Measurements from ENCODE around the gene ALAS1.
"Not testable (repeated sequence)": the region's sequence is repeated elsewhere in the genome, so short reads cannot be mapped to it uniquely, and the experiment has no call there.

Gene ALAS1

DNA sequence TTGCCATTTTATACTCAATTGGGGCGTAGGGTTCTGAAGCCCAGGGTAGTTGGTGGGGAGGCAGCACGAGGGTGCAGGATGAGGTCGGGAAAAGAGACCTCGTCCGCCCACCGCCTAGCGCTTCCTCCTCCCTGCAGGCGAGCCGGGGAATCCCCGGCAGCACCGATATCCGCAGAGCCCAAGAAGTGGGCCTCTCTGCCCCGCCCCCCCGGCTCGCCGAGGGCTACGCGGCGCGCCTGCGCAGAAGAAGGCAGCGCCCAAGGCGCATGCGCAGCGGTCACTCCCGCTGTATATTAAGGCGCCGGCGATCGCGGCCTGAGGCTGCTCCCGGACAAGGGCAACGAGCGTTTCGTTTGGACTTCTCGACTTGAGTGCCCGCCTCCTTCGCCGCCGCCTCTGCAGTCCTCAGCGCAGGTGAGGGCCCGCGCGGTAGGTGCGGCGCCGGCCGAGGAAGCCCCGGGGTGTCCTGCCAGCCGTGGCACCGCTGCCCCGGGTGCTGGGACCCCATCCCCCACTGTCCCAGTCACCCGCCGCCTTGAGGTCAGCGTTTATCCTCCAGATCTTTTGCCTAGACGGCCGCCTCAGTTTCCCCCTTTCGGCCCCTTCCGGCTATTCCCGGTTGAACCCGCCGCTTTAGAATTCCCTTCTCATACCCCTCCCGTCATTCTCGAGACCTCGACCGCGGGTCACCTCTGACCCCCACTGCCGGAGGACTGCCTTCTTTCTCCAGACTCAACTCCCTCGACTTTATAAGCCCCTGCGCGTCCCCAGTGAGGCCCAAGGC is at the start of gene ALAS1:
Gene ALAS1, plus strand, starts transcription at position 319 of the 784 bp plus-strand sequence. CDS start 1,082 bp downstream, outside the sequence.
- peak; percentile 80 for DNase-seq (ENCODE audit: low read depth, low spot score)

DNA sequence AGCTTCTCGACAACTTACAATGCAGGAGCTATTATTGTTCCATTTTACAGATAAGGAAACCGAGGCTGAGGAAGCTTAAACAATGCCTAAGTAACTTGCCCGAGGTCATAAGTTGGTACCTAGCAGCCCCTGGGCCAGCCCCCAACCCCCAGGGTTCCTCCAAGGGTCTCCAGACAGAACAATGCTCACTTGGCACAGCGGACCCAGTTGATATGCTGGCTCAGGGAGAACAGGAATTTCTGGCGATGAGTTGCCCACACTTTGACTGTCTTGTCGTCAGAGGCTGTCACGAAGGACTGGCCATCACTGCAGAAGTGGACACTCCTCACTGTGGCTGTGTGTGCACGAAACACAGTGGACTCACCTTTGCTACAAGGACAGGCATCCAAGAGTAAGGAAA is 48.9 kb upstream of the ALAS1 start:
- DNase-seq (ENCODE audit: low read depth, low spot score), result no peak

DNA sequence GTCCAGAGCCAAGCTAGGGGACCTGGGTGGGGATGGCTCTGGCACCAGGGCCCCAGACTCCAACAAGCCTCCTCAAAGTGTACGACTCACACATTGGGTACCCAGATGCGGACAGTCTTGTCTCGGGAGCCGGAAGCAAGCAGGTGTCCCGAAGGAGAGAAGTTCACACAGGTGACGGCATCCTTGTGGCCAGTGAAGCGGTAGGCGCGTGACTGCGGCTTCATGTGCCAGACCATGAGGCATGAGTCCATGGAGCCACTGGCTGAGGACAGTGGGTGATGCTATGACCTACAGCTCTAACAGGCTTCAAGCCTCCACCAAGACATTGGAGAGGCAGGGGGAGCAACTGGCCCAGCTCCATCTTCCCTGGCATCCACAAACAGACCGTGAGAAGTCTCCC is 48.2 kb upstream of the ALAS1 start:
- DNase-seq (ENCODE audit: low read depth, low spot score), result no peak

DNA sequence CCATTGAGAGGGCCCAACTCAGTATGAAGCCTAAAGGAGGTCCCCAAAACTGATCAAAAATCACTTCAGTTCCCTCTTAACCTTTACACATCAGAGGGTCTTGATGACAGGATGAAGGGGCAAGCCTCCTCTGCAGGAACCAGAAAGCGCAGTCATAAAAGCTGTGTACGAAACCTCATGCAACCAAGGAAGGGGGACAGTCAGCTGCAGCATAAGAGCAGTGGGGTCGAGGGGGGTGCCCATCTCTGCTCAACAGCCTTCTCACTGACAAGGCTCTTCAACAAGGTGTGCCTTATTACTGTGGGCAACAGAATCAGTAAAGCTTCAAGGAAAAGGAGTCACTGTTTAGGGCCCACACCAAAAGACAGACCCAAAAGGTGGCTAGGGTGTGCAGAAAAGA is 47.6 kb upstream of the ALAS1 start:
- no peak for DNase-seq (ENCODE audit: low read depth, low spot score)

DNA sequence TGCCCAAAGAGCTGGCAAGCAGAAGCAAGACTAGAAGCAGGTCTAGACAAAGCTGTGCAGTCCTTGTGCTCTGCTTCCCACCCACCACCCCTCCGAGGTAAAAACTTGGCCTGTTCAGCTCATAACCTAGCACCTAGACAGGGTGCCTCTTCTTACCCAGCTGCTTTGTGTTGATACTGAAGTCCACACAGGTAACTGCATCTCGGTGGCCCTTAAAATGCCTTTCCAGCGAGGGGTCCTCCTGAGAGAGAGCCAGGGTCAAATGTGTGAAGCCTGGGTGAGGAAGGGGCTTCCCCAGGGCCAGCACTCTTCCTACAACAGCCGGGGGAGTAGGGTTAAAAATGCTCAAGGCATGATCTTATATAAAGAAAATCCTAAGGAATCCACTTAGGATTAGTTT is 47.1 kb upstream of the ALAS1 start:
- no peak for DNase-seq (ENCODE audit: low read depth, low spot score)

DNA sequence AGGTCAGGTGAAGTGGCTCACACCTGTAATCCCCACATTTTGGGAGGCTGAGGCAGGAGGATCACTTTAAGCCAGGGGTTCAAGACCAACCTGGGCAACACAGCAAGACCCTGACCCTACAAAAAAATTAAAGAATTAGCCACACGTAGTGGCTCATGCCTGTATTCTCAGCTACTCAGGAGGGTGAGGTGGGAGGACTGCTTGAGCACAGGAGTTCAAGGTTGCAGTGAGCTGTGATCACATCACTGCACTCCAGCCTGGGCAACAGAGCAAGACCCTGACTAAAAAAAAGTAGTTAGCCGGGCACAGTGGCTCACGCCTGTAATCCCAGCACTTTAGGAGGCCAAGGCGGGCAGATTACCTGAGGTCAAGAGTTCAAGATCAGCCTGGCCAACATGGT is 46.0 kb upstream of the ALAS1 start:
- not testable (repeated sequence) for DNase-seq (ENCODE audit: low read depth, low spot score)

DNA sequence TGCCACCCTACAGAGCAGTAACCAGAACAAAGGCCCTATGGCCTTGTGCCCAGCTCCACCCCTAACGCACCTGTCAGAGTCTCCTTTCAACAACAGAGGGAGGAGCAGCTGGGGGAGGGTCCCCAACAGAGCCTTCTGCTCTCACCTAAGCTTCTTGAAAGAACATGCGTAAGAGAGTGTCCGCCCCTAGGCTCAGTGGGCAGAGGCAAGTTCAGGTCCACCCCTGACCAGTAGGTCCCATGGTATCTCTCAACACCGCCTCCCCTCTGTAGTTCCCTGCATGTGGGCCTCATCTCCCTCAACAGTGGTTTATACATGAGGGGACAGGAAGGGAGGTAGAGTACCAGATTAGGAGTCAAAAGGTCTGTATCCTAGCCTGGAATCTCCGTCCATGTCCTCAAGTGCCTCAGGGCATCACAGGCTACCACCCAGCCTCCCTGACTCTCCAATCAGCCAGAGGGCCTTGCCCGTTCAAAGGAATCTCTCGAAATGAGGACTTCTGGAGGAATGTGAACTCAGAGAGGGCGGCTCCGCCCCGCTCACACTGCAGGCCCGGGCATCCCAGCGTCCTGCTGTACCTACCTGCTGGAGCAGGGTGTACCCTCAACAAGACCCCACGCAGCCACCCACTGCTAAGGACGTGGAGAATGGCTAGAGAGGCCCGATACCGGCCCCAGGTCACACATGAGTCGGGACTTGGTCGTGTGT is 44.4 kb upstream of the ALAS1 start:
- no peak for DNase-seq (ENCODE audit: low read depth, low spot score)

DNA sequence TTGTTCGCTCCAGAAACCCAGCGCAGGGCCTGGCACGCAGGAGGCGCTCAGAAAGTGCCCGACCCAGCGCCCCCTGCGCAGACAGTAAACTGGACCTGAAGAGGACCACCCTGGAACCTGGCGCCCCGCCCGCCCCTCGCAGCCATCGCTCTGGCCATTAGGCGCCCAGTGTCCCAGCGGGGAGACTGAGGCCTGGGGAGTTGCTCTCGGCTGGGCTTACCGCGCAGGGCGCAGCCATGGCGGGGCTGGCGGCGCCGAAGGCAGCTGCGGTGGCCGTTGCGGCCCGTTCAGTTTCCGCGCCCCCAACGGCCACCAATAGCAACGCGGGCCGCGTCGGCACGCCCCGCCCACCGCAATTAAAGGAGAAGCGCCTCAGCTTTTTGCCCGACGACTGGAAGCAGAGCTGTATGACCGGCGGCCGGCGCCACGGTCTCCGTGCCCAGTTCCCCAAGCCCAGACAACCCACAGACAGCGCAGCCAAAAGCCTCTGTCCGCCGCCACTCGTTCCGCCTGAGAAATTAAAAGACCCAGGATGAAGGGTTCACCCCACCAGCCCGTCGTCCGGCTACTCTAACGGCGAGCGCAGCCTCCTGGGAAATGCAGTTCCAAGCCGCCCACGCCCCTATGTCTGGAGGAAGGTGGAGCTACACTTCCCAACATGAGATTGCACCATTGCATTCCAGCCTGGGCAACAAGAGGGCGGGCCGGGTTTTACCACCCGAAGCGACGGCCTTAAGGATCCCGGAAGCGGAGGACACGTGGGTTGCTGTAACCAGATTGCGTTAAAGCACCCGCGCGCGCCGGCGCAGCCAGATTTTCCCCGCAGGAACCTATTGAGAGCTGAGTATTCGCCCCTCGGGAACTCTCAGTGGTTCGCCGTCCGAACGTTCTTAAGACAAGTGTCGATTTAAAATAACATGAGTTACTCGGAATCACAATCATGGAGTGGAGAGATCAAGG is 43.5 kb upstream of the ALAS1 start, which contains the start of gene POC1A:
Gene POC1A, minus strand, starts transcription at position 289 of the 960 bp plus-strand sequence. Its CDS starts 51 bp downstream, at position 238.
- peak; percentile 89 for DNase-seq (ENCODE audit: low read depth, low spot score)

DNA sequence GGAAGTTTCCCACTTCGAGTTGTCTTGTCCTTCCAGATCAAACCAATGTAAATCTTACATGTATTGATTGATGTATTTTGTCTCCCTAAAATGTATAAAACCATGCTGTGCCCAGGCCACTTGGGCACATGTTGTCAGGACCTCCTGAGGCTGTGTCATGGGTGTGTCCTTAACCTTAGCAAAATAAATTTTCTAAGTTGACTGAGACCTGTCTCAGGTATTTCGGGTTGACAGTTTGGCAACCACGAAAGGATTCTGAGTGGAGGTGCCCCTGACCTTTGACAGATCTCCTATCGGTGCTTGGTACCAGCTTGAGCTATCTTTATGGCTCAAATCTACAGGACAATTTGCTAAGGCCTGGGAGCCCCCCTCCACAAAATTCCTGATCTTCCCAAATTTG is 42.0 kb upstream of the ALAS1 start:
- DNase-seq (ENCODE audit: low read depth, low spot score), result no peak

DNA sequence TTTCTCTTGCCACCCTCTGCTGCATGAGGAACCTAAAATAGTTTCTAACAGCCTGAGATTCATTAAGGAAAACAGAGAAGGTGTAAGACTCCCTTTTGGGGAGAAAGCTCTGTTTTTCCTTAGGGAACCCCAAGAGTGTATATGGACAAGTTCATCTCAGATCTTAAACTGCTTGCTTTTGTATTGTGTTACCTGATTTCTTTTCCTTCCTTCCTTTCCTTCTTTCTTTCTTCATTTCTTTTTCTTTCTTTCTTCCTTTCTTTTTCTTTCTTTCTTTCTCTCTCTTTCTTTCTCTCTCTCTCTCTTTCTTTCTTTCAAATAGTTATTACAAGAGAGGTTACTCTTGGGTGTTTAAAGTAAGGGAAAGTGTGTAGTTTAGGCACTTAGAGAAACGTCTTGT is 38.5 kb upstream of the ALAS1 start:
- DNase-seq (ENCODE audit: low read depth, low spot score), result no peak

DNA sequence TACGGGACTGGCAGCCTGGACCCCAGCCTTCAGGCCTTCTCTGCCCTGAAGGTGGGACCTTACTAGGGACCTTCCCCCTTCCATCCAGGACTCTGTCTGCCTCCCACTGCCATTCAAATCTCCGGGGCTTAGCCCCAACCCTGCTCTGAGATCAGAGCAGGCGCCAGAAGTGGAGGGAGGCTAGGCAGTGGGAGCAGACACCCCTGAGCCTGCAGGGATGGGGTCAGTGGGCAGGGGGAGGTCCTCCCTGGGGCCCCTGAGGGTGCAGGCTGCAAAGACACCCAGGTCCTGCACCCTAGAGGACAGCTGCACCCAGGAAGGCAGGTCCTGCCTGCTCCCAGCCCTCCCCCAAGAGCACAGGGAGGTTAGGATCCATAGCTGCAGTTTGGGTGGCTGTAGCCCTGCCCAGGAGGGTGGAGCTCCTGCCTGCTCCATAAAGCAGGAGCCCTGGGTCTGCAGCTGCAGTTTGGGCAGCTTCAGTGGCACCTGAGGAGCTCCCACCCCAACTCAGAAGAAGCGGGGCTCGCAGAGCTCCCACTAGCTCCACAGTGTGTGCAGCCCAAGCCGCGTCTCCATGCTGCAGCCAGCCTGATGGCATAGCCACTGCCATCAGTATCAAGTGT is 35.6 kb upstream of the ALAS1 start:
- DNase-seq (ENCODE audit: low read depth, low spot score), result no peak

DNA sequence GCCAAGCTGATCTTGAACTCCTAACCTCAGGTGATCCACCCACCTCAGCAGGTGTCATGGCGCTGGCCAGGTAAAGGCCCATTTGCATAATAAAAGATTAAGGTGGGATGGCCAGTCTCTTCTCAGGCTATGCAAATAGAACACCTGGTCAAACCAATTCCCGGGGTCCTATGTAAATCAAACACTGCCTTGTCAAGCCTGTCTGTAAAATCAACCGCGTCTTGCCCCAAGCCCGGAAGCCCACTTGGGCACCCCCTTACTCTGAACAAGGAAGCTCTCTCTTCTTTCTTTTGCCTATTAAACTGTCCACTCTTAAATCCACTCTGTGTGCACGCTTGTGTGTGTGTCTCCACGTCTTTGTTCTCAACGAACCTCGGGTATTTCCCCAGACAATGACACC is 30.7 kb upstream of the ALAS1 start:
- no peak for DNase-seq (ENCODE audit: low read depth, low spot score)

DNA sequence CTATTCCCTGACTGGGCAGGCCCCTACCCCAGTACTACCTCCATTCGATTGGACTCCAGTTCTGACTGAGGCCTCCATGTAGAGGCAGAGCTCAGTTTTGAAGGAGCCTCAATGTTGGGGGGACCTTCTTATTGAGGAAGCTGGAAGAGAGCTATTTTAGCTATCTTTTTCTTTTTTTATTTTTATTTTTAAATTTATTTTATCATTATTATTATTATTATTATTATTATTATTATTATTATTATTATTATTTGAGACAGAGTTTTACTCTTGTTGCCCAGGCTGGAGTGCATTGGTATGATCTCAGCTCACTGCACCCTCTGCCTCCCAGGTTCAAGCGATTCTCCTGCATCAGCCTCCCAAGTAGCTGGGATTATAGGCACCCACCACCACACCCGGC is 27.7 kb upstream of the ALAS1 start:
- not testable (repeated sequence) for DNase-seq (ENCODE audit: low read depth, low spot score)

DNA sequence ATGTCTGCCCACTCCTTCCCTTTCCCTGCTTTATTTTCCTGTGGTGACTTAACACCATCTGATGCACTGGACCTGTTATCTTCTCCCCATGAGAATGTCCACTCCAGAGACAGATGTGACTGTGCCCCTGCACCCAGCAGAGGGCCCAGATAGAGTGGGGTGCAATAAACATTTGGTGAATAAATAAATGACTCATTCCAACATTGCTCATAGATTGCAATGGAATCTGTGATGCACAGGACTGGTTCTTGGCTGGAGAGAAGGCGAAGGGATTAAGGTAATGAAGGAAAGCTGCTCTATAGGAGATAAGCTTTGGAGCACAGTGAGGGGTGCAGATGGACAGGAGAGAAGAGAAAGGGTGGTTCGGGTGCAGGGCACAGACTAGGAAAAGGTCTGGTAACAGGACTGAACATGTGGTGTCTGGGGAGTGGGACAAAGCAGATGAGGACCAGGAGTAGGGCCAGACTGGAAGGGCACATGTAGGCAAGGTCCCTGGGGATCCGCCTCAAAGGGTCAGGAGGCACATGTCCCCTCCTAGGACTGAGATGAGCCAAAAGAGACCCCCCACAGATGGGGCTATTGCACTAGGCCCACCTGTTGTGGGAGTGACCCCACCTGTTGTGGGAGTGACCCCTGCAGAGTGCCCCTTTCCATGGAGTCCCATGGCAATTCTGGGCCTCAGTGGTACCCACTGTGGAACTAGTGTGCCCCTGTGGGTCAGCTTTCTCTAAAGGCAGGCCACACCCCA is 26.3 kb upstream of the ALAS1 start:
- no peak for DNase-seq (ENCODE audit: low read depth, low spot score)

DNA sequence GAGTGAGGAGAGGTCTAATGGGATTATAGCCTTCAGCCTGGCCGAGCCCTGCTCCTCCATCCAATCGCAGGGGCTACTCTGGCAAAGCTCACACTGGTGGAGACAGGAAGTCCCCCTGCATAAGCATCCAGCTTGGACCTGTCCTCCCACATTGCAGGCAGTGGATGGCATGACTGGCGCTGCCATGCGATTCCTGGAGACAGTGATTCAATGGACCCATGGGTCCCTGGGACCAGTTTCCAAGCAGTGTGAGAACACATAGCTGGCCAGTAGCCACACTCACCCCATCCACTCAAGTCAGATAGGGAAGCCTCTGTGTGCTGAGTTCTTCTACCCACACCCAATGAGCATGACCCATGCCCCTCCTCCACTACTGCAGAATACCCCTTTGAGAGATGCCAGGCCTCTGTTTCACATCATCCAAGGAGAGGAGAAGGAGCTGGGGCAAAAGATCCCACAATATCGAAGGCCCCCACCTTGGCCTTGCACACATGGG is 25.6 kb upstream of the ALAS1 start:
- no peak for DNase-seq (ENCODE audit: low read depth, low spot score)

DNA sequence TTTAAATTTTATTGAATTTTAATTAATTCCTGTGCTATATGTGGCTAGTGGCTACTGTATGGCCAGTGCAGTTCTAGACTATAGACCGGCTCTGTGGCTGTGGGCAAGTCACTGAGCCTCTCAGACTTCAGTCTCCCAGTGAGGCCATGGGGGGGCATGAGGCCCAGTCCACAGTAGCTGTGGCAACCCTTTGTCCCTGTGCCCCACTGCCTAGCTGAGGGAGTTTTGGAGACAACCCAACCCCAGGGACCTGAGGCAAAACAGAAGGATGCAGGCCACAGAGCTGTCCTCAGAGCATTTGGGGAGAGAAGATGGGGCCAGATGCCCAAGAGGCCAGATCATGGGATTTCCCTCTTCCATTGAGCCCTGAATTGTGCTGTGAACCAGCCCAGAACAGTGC is 24.9 kb upstream of the ALAS1 start:
- DNase-seq (ENCODE audit: low read depth, low spot score), result no peak

DNA sequence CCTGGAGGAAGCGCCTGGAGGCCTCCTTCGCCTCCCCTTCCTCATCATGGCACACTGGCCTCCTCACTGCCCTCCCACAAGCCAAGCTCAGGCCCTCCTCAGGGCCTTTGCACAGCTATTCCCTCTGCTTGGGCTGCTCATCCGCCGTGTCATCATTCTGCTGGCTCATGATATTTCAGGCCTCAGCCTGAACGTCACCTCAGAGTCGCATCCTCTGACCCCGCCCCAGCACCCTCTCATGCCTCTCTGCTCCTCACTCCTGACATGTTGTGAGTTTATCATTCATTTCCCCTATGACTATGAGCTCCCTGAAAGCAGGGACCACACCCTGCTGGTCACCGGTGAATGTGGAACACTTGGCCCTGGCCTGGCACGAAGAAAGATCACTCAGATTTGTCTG is 23.1 kb upstream of the ALAS1 start:
- DNase-seq (ENCODE audit: low read depth, low spot score), result no peak

DNA sequence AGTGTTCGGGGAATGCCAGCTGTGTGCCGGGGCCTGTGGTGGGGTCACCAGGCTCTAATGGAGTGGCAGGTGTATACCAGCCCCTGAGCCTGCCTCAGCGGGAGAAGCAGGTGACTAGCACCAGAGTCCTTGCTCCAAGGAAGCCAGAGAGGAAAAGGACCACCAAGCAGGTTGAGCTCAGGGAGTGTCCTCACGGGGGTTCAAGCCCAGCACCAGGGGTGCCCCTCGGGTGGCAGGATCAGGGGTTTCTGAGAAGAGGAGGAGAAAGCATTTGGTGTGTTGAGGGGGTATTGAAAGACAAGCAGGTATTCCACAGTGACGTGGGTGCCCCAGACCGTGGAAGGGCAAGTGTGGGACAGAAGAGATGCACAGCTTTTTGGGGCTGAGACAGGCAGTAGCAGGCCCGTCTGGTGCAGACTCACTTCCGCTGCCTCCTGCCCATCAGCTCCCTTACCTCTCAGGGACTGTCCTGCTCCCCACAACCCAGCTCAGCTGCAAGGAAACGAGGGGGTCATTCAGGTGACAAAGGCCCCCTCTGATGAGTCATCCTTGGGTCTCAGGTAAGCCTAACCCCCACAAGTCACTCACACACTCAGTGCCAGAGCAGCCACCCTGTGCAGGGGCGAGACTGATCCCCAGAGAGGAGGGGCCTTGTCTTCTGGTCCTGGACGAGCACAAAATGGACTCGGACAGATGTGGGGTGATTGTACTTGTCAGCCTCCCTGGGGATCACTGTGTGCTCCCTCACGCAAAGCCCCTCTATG is 22.4 kb upstream of the ALAS1 start:
- no peak for DNase-seq (ENCODE audit: low read depth, low spot score)

DNA sequence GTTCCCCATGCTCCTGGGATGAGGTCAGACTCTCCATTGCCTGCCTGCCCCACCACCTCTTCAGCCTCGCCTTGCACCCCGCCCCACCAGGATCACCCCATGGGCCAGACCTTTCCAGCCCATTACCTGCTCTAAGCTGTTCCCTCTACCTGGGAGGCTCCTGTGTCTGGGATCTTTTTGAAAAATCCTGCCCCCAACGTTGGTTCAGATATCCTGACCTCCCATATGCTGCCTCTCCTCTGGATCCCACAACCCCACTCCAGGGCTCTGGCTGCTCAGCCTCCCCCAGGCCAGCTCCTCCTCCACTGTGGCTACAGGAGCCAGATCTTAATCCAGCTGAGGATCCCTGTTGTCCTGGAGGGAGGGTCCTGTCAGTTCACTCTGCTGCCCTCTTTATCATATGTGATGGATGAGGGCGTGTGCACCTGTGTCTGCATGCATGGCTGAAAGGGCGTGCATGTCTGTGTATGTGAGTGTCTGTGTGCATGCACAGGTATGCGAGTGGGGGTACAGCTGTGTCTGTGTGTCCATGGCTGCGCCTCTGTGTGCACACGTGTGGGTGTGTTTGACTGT is 21.7 kb upstream of the ALAS1 start:
- DNase-seq (ENCODE audit: low read depth, low spot score), result no peak
